HG03025 (cell line): ENCODE data around the gene AKAP8L.
"Not testable (repeated sequence)": the region's sequence is repeated elsewhere in the genome, so short reads cannot be mapped to it uniquely, and the experiment has no call there.

Experiments used
- ATAC-seq: cut with Tn5 transposase; IDR thresholded peaks from one replicate; pipeline ENCODE4 v1.9.1; 2021; ENCODE audit warnings: mild to moderate bottlenecking, moderate library complexity; ENCODE audit not compliant: unreplicated experiment, low FRiP score

Gene AKAP8L

DNA sequence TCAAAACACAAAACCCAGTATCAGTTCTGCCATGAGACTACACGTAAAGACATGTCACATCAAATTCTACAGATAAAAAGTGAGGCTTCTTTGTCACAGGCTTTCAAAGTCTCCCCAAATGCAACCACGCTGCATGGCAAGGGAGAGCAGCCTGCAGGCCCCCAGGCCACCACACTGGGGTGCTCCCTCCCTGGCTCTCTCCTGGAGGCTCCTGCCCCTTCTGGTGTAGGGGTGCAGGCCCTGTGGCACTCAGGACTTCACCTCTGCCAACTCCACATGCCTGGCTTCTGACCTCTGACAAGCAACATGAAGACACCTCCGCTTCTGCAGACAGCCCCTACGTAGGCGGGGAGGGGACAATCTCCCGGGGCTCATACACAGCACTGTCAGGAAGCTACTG lies 53.5 kb downstream of the AKAP8L start:
- ATAC-seq: no peak

DNA sequence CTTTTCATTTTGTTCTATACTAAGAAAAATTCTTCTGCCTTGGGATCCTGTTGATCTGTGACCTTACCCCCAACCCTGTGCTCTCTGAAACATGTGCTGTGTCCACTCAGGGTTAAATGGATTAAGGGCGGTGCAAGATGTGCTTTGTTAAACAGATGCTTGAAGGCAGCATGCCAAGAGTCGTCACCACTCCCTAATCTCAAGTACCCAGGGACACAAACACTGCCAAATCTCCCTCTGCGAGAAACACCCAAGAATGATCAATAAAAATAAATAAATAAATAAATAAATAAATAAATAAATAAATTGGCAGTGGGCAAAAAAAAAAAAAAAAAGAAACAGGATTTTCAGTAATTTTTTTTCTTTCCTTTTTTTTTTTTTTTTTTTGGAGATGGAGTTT lies 55.0 kb downstream of the AKAP8L start:
- ATAC-seq: not testable (repeated sequence)

DNA sequence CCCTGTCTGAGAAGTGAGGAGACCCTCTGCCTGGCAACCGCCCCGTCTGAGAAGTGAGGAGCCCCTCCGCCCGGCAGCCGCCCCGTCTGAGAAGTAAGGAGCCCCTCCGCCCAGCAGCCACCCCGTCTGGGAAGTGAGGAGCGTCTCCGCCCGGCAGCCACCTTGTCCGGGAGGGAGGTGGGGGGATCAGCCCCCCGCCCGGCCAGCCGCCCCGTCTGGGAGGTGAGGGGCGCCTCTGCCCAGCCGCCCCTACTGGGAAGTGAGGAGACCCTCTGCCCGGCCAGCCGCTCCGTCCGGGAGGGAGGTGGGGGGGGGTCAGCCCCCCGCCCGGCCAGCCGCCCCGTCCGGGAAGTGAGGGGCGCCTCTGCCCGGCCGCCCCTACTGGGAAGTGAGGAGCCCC lies 55.7 kb downstream of the AKAP8L start:
- not testable (repeated sequence) for ATAC-seq

DNA sequence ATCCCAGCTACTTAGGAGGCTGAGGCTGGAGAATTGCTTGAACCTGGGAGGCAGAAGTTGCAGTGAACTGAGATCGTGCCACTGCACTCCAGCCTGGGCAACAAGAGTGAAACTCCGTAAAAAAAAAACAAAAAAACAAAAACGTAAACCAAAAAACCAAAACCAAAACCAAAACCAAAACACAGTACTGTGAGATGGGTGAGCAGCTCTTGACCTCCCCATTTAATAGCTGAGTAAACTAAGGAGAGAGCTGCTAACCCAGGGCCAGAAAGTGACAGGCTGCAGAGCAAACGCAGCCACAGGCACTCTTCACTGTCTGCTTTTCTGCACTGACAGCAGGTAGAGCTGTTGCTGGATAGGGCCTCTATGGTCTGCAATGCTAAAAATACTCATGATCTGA lies 58.8 kb downstream of the AKAP8L start:
- not testable (repeated sequence) for ATAC-seq

DNA sequence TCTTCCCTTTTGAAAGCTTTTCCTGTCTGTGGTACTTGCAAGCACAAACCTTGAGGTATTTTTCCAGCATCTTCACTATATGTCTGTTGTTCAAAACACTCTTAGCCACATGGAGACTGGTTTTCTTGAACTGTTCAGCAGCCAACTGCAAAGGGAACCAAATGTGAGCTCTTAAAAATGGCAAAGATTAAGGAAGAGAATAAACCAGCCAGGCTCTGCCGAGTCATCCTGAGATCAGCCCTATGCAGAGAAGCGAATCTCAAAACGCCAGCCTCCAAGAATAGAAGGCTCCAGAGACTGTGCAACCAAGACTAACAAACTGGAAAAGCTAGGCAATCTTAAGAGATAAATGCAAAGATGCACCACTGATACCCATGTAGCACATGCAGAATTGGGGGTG lies 59.9 kb downstream of the AKAP8L start:
- no peak for ATAC-seq

DNA sequence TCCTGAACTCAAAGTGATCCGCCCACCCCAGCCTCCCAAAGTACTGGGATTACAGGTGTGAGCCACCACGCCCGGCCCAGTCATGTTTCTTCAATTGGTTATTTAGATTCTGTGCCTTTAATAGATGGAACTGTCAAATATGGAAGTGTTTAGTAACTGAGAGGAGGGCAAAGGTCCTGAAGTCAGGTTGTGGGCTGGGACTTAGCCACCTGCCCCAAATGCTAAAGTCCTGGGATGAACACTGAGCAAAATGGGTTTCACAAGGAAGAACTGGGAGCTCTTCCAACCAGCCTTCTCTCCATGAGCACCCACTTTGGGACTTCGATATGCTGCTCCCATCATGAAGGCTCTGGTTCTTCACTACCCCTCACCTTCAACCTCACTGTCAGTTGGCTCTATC lies 60.9 kb downstream of the AKAP8L start:
- no peak for ATAC-seq

DNA sequence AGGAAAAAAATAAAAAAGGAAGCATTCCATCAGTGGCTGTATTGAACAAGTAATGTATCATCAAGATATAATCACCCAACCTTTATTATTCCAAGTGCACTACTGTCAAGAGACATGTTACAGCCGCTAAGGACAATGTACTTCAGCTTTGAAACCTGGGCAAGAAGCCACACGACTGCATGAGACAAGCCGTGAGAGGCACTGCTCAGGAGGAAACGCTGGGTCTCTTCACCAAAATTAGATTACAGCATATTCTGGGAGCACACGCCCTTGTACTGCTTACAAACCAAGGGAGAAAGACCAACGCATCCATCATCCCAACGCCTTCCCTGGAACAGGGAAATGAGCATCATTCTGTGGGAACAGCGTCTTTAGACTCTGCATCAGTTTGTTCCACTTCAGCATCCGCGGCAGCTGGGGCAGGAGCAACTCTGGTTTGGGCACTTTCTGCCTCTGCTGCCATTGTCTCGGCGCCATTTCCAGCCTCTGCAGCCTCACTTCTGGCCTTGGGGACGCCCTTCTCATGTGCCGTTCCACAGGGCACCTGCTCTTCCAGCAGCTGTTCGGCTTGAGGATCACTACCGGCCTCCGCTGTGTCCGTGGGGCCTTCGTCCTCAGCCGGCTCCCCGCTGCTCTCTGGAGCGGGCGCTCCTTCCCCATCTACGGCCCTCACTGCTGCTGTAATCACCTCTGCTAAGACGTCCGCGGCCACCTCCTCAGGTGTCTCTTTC lies 64.1 kb downstream of the AKAP8L start:
- ATAC-seq: no peak

DNA sequence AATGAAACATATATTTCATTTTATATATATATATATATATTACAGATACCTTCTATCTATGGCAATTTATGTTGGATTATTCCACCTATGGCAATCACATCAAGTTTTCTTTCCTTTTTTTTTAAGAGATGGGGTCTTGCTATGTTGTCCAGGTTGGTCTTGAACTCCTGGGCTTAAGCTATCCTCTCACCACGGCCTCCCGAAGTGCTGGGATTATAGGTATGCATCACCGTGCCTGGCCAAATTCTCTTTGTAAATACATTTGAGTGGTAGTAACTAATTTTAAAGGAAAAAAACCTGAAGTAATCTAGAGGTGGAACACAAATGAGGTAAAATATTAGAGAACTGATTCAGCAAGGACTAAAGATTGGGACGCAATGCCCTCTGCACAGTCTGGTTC lies 64.9 kb downstream of the AKAP8L start:
- ATAC-seq: no peak

DNA sequence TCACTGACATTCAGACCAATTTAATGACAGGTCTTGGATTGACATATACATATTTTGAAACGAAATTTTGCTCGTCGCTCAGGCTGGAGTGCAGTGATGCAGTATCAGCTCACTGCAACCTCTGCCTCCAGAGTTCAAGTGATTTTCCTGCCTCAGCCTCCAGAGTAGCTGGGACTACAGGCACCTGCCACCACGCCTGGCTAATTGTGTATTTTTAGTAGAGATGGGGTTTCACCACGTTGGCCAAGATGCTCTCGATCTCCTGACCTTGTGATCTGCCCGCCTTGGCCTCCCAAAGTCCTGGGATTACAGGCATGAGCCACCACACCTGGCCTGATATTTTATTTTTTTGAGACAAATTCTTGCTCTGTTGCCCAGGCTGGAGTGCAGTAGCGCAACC lies 66.3 kb downstream of the AKAP8L start:
- ATAC-seq: not testable (repeated sequence)

DNA sequence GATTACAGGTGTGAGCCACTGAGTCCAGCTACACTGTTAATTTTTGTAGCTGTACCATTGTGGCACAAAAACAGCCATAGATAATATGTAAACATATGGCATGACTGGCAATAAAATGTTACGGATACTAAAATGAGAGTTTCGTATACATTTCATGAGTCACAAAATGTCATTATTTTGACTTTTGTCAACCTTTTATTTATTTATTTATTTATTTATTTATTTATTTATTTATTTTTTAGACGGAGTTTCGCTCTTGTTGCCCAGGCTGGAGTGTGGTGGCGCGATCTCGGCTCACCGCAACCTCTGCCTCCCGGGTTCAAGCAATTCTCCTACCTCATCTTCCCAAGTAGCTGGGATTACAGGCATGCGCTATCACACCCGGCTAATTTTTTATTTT lies 77.5 kb downstream of the AKAP8L start:
- not testable (repeated sequence) for ATAC-seq

DNA sequence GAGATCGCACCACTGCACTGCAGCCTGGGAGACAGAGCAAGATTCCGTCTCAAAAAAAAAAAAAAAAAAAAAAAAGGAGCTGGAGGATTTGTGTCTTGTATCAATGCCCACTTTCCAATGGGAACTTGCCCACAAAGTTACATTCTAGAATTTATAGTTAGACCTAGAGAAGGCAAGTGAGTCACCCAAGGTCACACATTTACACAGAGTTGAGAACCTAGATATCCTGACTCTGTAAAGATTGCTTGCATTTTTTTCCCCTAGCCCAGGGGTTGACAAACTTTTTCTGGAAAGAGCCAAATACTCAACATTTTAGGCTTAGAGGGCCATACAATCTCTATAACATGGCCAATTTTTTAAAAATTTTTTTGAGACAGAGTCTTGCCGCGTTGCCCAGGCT lies 78.7 kb downstream of the AKAP8L start:
- ATAC-seq: no peak

DNA sequence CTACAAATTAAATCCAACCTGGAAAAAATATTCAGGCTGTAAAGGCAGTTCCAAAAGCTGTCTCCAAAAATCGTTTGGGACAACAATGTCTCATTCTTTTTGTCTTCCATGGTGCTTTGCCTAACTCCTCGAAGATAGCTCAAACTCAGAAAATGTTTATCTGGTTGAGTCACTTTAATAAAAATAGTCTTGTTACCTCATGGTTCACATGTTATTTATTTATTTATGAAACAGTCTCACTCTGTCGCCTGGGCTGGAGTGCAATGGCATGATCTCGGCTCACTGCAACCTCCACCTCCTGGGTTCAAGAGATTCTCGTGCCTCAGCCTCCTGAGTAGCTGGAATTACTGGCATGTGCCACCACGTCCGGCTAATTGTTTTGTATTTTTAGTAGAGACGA lies 81.6 kb downstream of the AKAP8L start:
- no peak for ATAC-seq

DNA sequence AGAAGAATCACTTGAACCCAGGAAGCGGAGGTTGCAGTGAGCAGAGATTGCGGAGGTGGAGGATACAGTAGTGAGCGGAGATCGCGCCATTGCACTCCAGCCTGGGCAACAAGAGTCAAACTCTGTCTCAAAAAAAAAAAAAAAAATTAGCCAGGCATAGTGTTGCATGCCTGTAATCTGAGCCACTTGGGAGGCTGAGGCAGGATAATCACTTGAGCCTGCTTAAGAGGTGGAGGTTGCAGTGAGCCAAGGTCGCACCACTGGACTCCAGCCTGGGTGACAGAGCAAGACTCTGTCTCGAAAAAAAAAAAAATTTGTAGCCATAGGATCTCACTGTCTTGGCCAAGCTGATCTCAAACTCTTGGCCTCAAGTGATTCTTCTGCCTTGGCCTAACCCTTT lies 82.8 kb downstream of the AKAP8L start:
- ATAC-seq: not testable (repeated sequence)

DNA sequence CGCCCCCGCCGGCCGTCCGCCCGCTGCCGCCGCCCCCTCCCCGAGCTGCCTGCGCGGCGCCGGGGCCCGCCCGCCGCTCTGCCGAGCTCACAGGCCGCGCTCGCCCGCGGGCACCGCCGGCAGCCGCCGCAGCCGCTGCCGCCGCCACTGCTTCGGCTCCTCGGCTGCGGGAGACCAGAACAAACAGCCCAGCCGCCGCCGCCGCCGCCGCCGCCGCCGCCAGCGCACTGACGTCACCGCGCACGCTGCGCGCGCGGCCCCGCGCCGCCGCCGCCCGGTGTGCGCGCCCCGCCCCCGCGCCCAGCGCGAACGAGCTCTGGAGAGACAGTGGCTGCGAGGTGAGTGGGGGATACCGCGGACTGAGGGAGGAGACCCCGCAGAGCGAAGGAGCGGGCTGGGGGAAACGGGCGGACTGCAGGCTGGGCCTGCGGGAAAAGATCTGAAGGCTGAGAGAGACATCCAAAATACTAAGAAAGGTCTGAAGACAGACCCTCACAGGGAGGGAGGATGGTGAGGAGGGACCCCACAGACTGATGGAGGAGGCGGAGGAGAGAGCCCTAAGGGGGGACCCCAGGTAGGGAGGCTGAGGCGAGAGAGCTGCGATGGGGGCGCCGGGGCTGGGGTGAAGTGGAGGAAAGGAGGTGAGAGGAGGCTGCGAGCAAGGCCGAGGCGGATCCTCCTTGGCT lies 86.3 kb downstream of the AKAP8L start, which contains the start of gene BRD4:
Gene BRD4 (minus strand): TSS at position 229 of the 686 bp plus-strand sequence. CDS start 59,440 bp downstream, outside the sequence.
- ATAC-seq: peak; percentile 46

DNA sequence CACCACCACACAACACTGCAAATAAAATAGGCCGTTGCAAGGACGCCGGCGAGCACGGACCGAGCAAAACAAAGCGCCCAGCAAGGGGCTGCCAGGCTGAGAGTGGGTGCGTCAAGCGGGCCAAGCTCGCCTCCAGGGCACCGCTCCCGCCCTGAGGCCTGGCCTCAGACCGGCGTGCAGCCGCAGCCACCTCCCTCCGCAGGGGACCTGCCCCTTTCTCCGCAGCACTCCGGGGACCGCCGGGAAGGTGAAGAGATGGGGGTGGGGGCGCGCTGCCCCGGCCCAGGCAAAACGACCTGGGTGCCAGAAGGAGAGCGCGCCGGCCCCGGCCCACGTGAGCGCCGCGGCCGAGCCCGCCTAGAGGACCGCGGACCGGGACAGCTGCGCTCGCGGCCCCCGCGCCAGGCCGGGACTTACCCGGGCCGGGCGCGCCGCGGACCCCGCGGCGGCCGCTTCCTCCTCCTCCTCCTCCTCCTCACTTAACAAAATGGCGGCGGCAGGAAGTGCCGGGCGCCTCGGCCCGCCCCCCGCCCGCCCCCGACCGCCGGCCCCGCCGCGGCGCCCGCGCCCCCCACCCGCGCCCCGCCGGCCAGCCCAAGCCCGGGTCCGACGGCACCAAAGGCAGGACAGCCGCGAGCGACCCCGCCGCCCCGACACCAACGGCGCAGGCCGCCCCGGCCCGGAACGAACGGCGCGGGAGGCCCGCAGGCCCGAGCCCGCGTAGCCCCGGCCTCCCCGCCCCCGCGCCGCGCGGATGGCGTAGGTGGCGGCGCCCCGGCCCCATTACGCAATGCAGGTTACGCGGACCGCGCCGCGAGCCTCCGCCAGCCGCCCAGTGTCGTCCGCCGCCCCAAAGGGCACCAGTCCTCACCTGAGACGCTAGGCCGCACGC lies 87.1 kb downstream of the AKAP8L start:
- peak; percentile 40 for ATAC-seq

DNA sequence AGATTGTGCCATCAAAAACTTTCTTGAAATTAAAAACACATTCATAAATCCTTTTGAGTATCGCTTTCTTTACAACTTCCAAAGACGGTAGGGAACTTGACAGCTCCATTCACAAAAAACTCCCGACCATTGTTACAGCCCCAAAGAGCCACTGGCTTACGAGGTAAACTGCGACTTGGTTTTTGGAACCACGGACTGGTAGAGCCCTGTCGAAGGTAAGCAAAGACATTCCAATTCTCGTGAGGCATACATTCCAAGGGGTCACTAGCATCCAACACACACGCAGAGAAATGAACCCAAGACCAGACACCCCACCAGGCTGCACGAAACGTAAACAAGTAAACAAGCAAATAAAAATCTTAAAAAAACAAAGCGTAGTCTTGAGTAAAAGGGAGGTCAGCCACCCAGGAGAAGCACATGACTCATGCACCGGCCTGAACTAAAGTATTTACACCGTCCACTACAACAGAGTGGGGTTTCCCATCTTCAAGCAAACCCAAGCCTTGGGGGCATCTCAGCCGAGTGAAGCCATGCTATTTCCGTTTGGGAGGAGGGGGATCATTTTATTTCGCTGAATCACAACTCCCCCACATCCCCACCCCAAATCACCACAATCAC lies 87.9 kb downstream of the AKAP8L start:
- no peak for ATAC-seq
